HG02798 (cell line): ENCODE data around the gene CXCL8.

ENCODE experiments used
- ATAC-seq: cut with Tn5 transposase; IDR thresholded peaks from one replicate; pipeline ENCODE4 v1.9.1; 2021; ENCODE audit warnings: mild to moderate bottlenecking; ENCODE audit not compliant: unreplicated experiment, poor library complexity

Gene CXCL8

GRCh38 chr4:73788411-73788810 is 48.0 kb downstream of the CXCL8 start:
- no peak for ATAC-seq
